NT2/D1 (cell line): ENCODE results near the gene LHX8.

Experiments
- SUZ12 ChIP-seq: IDR thresholded peaks from 2 replicates; pipeline ENCODE4 v1.6.1; 2011; ENCODE audit not compliant: insufficient read length, insufficient read depth; ENCODE audit errors: extremely low read depth
- YY1 ChIP-seq: IDR thresholded peaks from 2 replicates; pipeline ENCODE4 v1.6.1; 2011; ENCODE audit not compliant: insufficient read length, insufficient read depth

- TF ChIP-seq YY1: no peak
- TF ChIP-seq SUZ12: no peak
Observed at GRCh38 chr1:75099581-75099980, 34.6 kb upstream of the LHX8 start.
